Prostate gland (tissue), 2 donors: Measurements from ENCODE around the gene PICALM. TPM values are rescaled to one million over a fixed set of nuclear protein-coding genes. Genes with fewer than 3 reads are reported as not detected.

Source experiments
- DNase-seq: peaks from one replicate; pipeline ENCODE4 v3.0.0-alpha.2; 2019; ENCODE audit warnings: low spot score
- H3K27ac ChIP-seq, 2 donors: fragments of 200-600 bp; sonication (generic); 2 replicates each; pipeline ENCODE4 v1.5.1; 2017 to 2019
- H3K27me3 ChIP-seq: fragments of 200-600 bp; sonication (generic); replicated peaks from 2 replicates; pipeline ENCODE4 v1.5.1; 2019; ENCODE audit not compliant: insufficient read depth
- H3K36me3 ChIP-seq, 2 donors: fragments of 200-600 bp; sonication (generic); 1 replicate in 1 of 2; 2 replicates in 1 of 2; pipeline versions ENCODE4 v1.5.1 to v1.8.1; 2017 to 2019
- H3K4me1 ChIP-seq: fragments of 200-600 bp; sonication (generic); replicated peaks from 2 replicates; pipeline ENCODE4 v1.5.1; 2019
- H3K4me3 ChIP-seq, 2 donors: fragments of 200-600 bp; sonication (generic); 2 replicates each; pipeline ENCODE4 v1.5.1; 2017 to 2019
- H3K9me3 ChIP-seq: fragments of 200-600 bp; sonication (generic); 2 replicates; pipeline ENCODE4 v1.5.1; 2017
- CTCF ChIP-seq, 4 experiments: fragments of 200-600 bp in 2 of 4; fragments of 450-650 bp in 2 of 4; sonication (generic) in 2 of 4; IDR thresholded peaks; 1 replicate in 3 of 4; 2 replicates in 1 of 4; pipeline ENCODE4 v1.5.1; 2016 to 2019; ENCODE audit warnings: antibody characterized with exemption in 4 of 4, mild to moderate bottlenecking in 2 of 4, moderate library complexity in 2 of 4
- POLR2A ChIP-seq: fragments of 450-650 bp; IDR thresholded peaks from one replicate; pipeline ENCODE4 v1.6.1; 2016; ENCODE audit warnings: antibody characterized with exemption, mild to moderate bottlenecking
- POLR2AphosphoS5 ChIP-seq: sonication (generic); formaldehyde crosslinking; IDR thresholded peaks from one replicate; pipeline ENCODE4 v1.6.1; 2017; ENCODE audit warnings: antibody characterized with exemption
- WGBS: methylation state at CpG from one replicate; pipeline ENCODE4 v1.1.5; 2018; 5-methylcytosine and 5-hydroxymethylcytosine counted together
- intact Hi-C: fragments of 100-400 bp; cut with DNase I; formaldehyde crosslinking; loops from one replicate; pipeline ENCODE4 v1.14.2; 2022
- total RNA-seq, 2 donors: library from RNA; depleted of rRNA; stranded (reverse); fragments of >200 nt; gene quantifications; one replicate each; pipeline ENCODE4 v1.1.0, GENCODE V29; 2016

PICALM gene
- total RNA-seq, 2 donors from 2014 or later = 144 to 206 TPM

- Histone ChIP-seq H3K27ac (no peak overlapping the region), H3K36me3 (no peaks in the 10 kb centered on the region), H3K27me3 (no peaks in the 10 kb centered on the region), H3K9me3 (no peaks in the 10 kb centered on the region), H3K4me3 (no peak overlapping the region), H3K4me1 (no peaks in the 10 kb centered on the region)
- no peak for TF ChIP-seq POLR2A
- TF ChIP-seq CTCF (IDR thresholded peaks at IDR 0.05) = no peak
- no peak for TF ChIP-seq POLR2AphosphoS5
- 74% methylated on average over 3 of the region's 3 CpGs for WGBS
- DNase-seq = no peak
- intact Hi-C loops = no loop called here
Measured at GRCh38 chr11:85988780-85989179, 80.1 kb downstream of the PICALM start.

DNA sequence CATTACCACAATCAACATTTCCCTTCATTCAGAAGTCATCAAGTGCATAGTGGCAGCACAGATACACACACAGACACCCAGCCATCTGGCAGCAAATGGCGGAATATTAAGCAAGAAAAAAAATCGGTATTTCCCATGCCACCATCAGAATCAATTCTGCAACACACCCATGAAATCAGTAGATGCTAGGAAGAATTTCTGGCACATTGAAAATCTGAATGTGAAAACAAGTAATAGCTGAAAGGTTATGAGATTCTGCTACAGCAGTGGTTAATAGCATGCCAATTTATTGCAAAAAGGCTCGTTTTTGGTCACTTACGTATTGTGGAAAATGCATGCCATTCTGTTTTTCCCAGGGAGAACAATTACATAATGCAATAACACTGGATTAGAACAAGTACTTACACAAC is 91.1 kb downstream of the PICALM start:
- no peak overlapping the region for H3K4me3 ChIP-seq
- DNase-seq = no peak
- 81% methylated on average over 4 of the region's 4 CpGs for WGBS
- no peak overlapping the region for H3K27ac ChIP-seq
- no peaks in the 10 kb centered on the region for H3K9me3 ChIP-seq
- no peaks in the 10 kb centered on the region for H3K4me1 ChIP-seq
- intact Hi-C loops = no loop called here
- H3K36me3 ChIP-seq = no peaks in the 10 kb centered on the region
- TF ChIP-seq CTCF (IDR thresholded peaks at IDR 0.05) = no peak
- TF ChIP-seq POLR2AphosphoS5 = no peak
- TF ChIP-seq POLR2A = no peak
- no peaks in the 10 kb centered on the region for H3K27me3 ChIP-seq

DNA sequence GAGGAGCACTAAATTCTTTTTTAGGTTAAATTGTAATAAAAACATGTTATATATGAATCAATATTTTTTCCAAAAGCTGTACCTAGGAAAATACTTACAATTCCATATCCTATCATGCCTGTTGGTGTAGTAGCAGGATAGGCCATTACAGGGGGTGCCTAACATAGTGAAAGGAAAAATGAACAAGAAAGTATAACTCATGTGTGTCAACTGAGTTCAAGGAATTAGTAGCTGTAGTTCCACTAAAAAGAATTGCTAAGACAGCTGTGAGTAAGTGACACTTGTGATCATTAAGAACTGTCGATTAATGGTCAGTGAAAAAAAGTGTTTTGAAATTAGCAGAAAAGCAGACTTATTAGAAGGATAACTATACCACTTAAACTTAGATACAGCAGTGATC is 92.4 kb downstream of the PICALM start:
- H3K27ac ChIP-seq = no peak overlapping the region
- TF ChIP-seq POLR2AphosphoS5 = no peak

GRCh38 chr11:85974122-85974521 is 94.8 kb downstream of the PICALM start:
- no peak overlapping the region for H3K4me3 ChIP-seq
- no peaks in the 10 kb centered on the region for H3K4me1 ChIP-seq
- 68% methylated on average over 4 of the region's 4 CpGs for WGBS
- H3K27me3 ChIP-seq = no peaks in the 10 kb centered on the region
- no peak for TF ChIP-seq POLR2AphosphoS5
- TF ChIP-seq POLR2A = no peak
- no peak for TF ChIP-seq CTCF (IDR thresholded peaks at IDR 0.05)
- H3K9me3 ChIP-seq = no peaks in the 10 kb centered on the region
- DNase-seq = no peak
- intact Hi-C loops = no loop called here
- no peak overlapping the region for H3K27ac ChIP-seq
- H3K36me3 ChIP-seq = no peaks in the 10 kb centered on the region

More for the DNA sequence above, 92.4 kb downstream of the PICALM start:
- 95% methylated on average over 1 of the region's 1 CpG for WGBS
- Histone ChIP-seq H3K4me1 (no peaks in the 10 kb centered on the region), H3K27me3 (no peaks in the 10 kb centered on the region), H3K36me3 (no peaks in the 10 kb centered on the region), H3K9me3 (no peaks in the 10 kb centered on the region), H3K4me3 (no peak overlapping the region)
- intact Hi-C loops = no loop called here
- DNase-seq = no peak

GRCh38 chr11:85970593-85970992 is 98.3 kb downstream of the PICALM start:
- WGBS = 90% methylated on average over 5 of the region's 5 CpGs
- no peak for DNase-seq
- H3K4me3 ChIP-seq = no peak overlapping the region
- no peaks in the 10 kb centered on the region for H3K27me3 ChIP-seq
- no peak overlapping the region for H3K27ac ChIP-seq
- TF ChIP-seq POLR2A = no peak
- H3K36me3 ChIP-seq = no peaks in the 10 kb centered on the region
- H3K9me3 ChIP-seq = no peaks in the 10 kb centered on the region
- intact Hi-C loops = no loop called here
- no peaks in the 10 kb centered on the region for H3K4me1 ChIP-seq

DNA sequence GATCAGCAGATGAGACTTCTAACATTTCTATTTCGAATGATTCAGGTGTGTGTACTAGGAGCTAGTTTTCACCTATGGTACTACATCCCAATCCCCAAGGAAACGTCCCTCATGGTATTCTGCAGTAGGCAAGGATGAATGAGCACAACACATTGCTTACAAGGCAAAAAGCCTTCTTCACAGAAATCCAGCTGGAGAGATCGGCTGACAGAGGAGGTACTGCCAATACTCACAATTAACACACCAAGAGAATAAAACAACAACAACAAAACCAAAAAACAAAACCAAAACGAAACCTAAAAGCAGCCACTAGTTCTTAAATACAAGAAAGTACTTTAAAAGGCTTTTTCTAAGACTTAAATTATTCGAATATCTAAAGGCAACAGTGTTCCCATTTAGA is 101.4 kb downstream of the PICALM start:
- H3K9me3 ChIP-seq = no peaks in the 10 kb centered on the region
- no peak overlapping the region for H3K27ac ChIP-seq
- no peak for TF ChIP-seq POLR2AphosphoS5
- no peak for TF ChIP-seq POLR2A
- intact Hi-C loops = no loop called here
- no peaks in the 10 kb centered on the region for H3K27me3 ChIP-seq
- WGBS = 88% methylated on average over 5 of the region's 5 CpGs
- no peaks in the 10 kb centered on the region for H3K4me1 ChIP-seq
- DNase-seq = no peak
- H3K4me3 ChIP-seq = no peak overlapping the region
- H3K36me3 ChIP-seq = no peaks in the 10 kb centered on the region
